GM20000 (cell line): ENCODE data around the gene PEX14.
"Not testable (repeated sequence)": the region's sequence is repeated elsewhere in the genome, so short reads cannot be mapped to it uniquely, and the experiment has no call there.

Experiments used
- DNase-seq: peaks from one replicate; pipeline ENCODE4 v3.0.0; 2012; ENCODE audit warnings: low spot score
- CTCF ChIP-seq: IDR thresholded peaks from 2 replicates; pipeline ENCODE4 v1.5.1; 2012; ENCODE audit warnings: mild to moderate bottlenecking, control low read depth; ENCODE audit errors: extremely low read depth, missing control alignments

Gene PEX14

DNA sequence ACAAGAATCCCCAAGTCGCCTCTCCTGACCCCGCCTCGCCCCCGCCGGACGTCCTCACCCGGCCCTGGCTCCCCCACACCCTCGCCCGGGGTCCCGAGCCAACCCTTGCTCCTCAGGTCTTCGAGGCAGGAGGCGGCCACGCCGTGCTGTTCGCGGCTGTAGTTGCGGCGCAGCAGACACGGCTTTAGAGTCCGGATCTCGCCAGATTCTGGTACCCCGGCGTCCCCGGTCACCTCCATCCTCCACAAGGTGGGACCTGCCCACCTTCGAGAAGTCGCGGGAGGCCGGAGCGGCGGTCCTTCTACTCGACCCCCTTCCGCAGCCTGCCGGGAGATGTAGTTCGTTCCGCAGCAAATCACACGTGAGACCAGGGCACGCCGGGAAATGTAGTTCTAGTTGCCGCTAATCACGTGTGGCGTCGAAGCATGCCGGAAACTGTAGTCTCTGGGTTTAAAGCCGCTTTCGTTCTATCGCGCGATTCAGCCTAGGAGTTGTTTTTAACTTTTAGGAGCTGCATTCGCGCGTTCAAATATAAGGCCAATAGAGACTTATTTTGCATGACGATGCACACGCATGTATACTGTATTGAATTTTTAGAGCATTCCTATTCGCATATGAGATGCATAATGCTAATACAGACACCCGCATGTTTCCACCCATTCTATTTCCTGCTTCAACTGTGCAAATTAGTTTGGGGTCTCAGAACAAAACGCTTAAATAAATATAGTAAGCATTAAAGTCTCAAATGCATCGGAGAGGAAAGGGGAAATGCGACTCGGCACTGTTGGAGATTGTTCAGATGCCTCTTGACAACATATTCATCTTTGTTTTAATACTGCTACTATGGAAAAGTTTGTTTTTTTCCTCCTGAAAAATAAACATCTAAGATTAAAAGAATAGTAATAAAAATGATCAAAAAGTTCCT is 2.3 kb upstream of the PEX14 start, which contains the start of gene DFFA:
Gene DFFA, minus strand, starts transcription at position 310 of the 925 bp plus-strand sequence. Its CDS starts 71 bp downstream, at position 239.
- peak; percentile 91 for DNase-seq
- TF ChIP-seq CTCF: no peak

GRCh38 chr1:10473145-10473765 is 1.5 kb upstream of the PEX14 start:
- TF ChIP-seq CTCF: no peak
- DNase-seq: no peak

- not testable (repeated sequence) for DNase-seq
Measured at GRCh38 chr1:10474309-10474612, 489 bp upstream of the PEX14 start.

DNA sequence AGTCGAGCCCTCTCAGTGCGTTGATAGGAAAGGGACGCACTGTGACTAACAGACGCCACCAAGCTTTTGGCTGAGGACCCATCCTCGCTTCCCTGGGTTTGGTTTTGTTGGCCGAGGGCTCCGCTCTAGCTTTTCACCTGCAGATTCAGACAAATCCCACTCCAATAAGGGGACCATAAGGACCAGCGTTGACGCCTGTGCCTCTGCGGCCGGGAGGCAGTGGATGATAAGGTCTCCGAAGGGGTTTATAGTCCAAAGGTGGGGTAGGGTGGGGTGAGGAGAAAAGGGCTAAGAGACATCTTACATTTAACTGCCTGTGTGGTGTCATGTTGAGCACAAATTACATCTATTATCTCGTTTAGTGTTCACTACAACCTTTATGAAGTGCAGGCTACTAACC is 760 bp downstream of the PEX14 start:
- TF ChIP-seq CTCF: no peak
- no peak for DNase-seq

DNA sequence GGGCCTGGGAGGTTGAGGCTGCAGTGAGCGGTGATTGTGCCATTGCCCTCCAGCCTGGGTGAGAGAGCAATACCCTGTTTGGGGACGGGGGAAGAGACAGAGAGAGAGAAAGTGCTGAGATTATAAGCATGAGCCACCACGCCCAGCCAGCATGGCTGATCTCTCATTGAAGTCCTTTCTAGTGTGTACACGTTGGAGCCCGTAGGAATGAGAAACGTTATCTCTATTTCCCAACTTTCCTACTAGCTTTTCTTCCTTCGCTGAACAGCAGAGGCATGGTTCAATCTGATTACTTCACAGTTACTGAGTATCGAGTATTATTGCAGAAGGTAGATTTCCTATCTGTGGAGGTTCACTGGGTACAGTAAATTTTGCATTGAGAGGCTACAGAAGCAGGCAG is 4.5 kb downstream of the PEX14 start:
- no peak for TF ChIP-seq CTCF

DNA sequence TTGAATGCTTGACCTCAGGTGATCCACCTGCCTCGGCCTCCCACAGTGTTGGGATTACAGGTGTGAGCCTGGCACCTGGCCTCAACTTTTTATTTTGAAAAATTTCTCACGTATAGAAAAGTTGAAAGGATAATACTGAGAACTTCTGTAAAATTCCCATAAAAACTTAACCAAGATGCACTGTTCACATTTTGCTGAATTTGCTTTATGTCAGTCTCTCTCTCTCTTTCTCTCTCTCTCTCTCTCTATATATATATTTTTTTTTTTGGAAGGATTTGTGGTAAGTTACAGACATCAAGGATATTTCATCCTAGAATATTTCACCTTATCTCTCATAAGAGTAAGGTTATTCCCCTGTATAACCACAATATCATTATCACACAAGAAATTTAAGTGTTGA is 5.9 kb downstream of the PEX14 start:
- TF ChIP-seq CTCF: no peak
- no peak for DNase-seq

More for the DNA sequence above, 4.5 kb downstream of the PEX14 start:
- no peak for DNase-seq

DNA sequence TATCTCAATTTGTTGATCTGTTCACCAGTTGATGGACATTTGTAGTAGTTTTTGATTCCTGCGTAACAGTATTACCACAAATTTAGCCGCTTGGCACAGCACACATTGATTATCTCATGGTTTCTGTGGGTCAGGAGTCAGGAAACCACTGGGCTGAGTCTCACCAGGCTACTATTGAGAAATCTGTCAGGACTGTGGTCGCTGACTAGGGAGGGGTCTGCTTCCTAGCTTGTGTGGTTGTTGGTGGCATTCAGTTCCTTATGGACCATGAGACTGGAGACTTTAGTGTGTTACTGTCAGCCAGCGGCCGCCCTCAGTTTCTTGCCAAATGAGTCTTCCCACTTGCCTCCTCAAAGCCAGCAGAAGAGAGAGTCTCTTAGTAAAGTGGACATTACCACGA is 9.8 kb downstream of the PEX14 start:
- TF ChIP-seq CTCF: no peak
- no peak for DNase-seq
